HG02642 (cell line): ENCODE data around the gene STUM.
"Not testable (repeated sequence)": the region's sequence is repeated elsewhere in the genome, so short reads cannot be mapped to it uniquely, and the experiment has no call there.

Experiments
- ATAC-seq: cut with Tn5 transposase; IDR thresholded peaks from one replicate; pipeline ENCODE4 v1.9.1; 2021; ENCODE audit warnings: mild to moderate bottlenecking; ENCODE audit not compliant: unreplicated experiment, poor library complexity

STUM gene

DNA sequence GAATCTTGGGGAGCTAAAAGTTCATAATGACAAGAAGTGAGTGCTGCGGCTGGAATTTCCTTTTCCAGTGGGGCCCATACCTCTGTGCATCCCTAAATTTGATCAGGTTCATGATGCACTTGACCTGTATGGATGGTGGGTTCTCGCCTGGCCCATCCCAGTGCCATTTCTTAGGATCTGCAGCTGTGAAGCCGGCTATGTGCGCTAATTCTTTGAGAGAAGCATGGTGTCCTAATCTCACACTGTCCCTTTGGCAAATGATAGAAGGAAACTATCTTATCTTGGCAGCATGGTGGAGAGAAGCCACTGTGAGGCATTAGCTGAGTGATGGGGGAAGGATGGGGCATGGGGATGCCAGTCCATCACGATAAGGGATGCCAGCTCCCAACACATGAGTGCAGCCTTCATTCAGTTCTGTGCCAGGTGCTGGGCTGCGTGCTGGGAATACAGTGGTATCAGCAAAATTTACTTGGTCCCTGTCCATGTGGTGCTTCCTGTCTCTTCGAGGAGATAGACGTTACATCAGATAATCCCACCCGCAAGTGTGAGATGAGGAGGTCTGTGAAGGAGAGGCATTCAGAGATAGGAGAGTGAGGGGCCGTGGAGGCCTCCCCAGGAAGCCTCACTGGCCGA, 30.5 kb downstream of the STUM start:
- ATAC-seq, result no peak

DNA sequence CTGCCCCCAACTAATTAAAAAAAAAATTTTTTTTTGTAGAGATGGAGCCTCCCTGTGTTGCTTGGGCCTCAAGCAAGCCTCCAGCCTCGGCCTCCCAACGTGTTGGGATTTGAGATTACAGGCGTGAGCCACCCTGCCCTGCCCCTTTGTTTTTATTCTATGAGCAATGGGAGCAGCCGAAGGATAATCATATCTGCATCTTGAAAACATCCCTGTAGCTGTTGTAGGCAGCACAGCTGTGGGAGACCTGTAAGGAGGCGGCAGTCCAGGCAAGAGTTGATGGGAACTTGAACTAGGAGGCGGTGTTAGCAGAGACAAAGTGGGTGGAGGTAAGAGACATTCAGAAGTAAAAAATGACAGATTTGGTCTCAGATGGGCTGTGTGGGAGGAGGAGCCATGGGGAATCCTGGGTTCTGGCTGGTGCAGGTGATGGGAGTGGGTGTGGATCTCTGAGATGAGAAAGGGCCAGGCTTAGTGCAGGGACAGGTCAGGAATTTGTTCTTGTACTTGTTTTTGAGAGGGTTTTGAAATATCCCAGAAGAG, 31.3 kb downstream of the STUM start:
- no peak for ATAC-seq

DNA sequence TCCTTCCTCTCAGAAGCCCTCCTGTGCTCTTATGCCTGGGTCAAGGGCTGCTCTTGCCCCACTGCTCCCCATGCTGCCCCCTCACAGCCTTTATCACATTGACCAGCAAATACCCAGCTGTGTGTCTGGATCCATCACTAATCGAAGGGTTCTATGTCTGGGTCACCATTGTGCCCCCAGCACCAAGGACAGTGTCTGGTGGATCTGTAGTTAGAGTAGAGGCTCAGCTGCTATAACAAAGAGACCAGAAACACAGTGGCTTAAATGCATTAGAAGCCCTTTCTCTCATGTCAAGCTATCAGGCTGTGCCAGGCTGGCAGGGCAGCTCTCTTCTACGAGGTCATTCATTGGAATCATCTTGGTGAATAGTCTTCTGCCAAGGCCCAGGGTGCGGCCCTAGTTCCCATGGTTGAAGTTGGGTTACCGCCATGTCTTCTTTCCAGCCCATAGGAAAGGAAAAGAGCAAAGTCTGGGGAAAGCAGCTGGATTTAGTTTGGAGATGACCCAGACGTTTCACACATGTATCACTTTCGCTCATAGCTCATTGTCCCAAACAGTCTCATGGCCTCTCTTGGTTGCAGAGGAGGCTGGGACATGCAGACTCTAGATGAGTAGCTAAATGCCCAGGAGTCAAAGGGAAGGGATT, 32.2 kb downstream of the STUM start:
- no peak for ATAC-seq

DNA sequence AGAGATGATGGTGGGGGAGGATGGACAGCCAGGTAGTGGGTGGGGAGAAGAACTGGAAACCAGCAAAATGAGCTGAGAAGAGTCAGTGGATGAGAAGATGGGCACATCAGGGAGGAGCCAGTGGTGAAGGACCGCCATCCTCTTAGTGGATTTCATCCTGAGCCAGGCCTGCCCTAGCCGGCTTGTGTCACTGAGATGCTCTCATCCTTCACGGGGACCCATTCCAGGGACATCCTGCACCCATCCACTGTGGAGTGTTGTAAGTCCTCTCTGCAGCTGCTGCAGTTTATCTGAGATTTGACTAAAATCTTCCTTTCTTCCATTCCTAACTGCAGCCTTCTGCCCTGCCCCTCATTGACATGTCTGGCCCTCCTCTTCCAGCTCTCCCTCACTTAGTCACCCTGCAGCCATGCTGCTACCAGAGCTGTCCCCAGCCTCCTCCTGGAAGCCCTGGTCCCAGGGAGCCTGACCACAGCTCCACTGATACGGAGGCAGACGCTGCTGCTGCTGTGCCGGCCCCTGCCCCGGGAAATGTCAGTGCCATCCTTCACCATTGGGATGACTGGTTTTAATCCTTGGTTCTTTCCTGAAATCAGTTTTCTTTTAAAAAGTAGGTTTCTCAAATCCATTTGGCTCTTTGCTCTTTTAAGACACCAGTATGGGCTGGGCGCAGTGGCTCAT, 33.2 kb downstream of the STUM start:
- no peak for ATAC-seq

DNA sequence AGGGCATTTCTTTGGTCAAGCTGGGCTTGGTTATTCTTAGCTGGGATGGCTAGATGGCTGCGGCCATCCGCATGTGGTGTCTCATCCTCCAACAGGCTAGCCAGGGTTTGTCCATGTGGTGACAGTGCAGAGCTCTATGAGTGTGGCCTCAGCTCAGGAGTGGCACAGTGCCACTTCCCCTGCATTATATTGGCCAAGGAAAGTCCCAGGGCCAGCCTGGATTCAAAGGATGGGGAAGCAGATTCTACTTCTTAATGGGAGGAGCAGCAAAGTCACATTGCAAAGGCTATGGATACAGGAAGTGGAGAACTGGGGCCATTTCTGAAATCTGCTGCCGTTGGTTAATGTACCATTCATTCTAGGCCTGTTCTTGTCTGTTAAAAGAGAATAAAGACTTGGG, 34.4 kb downstream of the STUM start:
- no peak for ATAC-seq

DNA sequence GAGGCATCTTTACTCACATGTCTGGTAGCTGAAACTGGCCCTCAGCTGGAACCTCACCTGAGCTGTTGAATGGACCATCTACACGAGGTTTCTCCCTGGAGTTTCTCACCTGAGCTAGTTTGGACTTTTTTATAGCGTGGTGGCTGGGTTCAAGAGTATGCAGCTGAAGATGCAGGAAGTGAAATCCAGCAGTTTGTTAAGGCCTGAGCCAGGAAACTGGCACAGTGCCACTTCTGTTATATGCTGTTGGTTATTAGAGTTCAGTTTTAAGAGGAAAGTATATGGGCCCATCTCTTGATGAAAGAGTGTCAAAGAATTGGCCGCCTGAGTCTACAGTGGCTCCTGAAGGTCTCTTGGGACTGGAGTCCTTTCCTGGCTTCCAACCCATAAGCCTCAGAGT, 35.6 kb downstream of the STUM start:
- no peak for ATAC-seq

DNA sequence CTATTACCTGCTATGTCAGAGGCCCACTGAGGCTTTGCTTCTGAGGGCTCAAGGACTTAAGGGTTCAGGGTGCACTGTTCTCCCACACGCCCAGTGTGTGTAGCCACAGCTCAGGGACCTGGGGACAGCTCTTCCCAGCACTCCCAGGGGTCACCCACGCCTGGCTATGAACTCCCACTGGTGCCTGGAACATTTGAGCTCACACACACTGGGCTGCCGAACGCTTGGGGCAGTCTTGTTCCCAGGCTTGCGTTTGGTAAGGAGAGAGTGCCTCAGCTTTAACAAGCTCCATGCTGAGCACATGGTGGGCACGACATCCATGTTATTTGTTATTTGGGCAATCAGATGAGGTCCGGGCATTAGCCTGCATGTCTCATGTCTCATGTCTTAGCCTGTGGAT, 37.6 kb downstream of the STUM start:
- no peak for ATAC-seq

DNA sequence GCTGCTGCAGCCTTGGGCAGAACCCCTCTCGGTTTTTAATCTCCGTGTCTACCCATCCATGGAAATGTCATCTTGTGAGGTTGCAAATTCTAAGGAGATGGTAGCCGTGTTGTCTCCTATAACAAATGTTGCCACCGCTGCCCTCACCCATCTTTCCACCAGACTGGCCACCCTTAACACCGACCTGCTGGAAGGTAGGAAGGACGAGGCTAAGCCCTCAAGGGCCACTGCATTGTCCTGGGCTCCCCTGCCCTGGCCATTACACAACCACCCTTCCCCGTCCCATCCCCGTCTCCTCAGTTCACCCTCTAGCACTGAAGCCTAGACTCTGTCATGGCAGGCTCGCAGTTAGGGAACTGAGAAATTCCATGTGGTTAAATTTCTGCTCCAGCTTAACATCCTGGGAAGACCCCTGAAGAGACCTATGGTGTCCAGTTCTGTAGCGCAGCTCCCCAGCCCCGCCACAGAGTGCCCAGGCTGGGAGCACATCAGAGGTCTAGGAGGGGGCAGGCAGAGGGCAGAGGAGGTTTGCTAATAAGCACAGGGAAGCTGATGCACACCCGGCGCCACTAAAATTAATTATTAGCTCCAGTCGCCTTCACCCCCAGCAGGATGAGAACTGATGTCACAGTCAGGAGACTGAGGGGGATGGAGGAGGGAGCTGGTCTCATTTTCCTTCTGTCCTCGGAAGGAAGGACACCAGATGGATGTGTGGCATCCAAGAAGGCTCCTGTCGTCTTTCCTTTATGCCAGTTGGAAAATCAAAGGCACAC, 38.3 kb downstream of the STUM start:
- ATAC-seq, result no peak

DNA sequence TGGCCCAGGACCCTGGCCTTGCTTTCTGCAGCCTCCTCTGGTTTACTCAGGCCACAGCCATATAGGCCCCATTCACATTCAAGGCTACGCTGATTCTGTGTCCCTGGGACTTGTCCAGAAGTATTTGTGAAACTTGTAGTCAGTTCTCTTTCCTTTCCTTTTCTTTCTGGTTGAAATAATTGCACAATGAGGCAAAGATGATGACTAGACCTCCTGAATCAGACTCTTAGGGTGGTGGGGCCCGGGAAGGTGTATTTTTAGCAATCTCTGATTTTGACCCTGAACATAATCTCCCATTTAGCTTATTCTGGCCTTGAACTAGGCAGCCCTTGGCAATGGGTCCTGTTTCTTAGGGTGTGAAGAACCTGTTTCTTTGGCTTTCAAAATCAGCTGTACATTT, 39.9 kb downstream of the STUM start:
- no peak for ATAC-seq

DNA sequence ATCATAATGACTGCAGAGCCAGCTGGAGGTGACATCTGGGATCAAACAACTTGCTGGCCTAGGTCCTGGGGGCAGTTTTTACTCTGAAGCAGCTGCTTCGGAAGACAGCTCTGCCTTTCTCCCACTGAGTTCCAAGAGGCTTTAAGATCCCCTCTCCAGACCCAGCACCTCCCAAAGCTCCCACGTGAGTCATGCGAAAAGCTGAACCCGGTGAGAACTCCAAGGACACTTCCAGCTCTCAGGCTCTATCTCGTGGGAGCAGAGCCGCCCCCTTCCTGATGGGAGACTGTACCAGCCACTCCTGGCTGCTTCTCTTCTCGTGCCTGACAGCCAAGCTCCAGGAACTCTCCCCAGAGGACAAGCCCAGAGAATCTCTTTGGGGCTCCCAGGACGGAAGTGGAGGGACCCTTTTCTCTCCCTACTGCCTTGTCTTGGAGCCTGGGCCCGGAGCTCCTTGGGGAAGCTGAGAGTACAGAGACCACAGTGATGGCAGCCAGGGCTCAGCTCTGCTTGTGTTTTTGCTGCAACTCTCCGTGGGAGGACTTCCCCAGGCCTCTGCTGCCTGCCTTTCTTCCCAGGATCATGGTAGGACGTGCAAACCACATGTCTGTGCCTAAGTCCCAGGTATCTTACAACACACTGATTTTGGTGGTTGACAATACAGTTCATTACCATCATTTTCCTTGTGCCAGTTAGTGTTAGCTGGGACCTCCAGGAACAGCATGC, 40.6 kb downstream of the STUM start:
- no peak for ATAC-seq

DNA sequence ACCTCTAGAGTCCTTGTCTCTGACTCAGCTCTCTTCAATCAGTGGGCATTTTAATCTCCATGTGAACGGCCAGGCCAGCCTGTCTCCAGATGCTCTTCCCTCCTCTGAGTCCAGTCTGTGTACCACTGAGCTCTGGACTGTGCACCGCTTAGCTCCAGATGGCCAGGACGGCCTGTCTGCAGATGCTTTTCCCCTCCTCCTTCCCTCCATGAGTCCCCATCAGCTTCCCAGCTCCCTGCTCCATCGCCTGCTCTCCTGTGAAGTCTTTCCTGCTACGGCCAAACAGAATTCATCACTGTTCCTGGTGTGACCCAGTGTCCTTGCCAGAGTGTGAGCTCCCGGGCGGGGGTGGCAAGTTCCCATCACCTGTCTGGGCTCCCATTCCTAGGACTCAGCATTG, 42.0 kb downstream of the STUM start:
- ATAC-seq, result no peak

DNA sequence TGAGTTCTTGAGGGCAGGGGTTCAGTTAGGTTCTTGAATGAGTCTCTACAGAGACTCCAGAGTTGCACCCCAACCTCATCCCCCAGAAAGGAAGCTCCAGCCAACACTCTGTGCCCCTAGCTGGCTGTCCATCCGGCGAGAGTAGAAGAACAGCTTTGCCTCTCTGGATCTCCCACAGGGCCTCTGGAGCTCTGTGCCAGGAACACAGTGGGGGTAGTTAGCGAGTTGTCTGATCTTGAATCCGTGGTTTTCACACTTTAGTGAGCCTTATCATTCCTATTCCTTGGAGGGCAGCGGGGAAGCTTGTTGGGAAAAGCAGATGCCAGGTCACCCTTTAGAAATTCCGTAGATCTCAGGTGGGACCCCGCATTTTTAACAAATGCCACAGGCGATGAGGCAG, 45.0 kb downstream of the STUM start:
- ATAC-seq, result no peak

DNA sequence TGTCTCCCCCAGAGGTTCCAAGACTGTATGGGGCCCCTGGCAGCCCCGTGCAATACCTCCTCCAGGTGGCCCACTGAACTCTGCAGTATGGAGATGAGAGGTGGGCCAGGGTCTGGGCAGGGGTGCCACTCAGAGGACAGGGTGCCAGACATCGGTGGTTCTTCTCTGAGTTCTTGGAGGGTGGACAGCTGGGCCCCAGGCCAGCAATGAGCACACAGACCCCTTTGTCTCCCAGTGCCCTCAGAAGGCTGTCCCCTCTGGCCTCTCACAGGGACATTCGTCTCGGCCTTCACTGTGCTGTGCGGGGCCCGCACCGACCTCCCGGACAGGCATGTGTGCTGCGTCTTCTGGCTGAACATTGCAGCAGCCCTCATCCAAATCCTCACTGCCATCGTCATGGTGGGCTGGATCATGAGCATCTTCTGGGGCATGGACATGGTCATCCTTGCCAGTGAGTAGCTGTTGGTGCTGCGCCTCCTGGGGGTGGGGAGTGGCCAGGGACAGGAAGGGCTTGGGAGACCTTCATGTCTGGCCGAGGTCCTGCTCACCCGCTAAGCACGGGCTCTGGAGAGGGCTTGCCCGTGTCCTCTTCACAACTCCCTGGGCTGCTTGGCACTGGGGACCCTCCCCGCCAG, 48.1 kb downstream of the STUM start:
- ATAC-seq, result no peak

DNA sequence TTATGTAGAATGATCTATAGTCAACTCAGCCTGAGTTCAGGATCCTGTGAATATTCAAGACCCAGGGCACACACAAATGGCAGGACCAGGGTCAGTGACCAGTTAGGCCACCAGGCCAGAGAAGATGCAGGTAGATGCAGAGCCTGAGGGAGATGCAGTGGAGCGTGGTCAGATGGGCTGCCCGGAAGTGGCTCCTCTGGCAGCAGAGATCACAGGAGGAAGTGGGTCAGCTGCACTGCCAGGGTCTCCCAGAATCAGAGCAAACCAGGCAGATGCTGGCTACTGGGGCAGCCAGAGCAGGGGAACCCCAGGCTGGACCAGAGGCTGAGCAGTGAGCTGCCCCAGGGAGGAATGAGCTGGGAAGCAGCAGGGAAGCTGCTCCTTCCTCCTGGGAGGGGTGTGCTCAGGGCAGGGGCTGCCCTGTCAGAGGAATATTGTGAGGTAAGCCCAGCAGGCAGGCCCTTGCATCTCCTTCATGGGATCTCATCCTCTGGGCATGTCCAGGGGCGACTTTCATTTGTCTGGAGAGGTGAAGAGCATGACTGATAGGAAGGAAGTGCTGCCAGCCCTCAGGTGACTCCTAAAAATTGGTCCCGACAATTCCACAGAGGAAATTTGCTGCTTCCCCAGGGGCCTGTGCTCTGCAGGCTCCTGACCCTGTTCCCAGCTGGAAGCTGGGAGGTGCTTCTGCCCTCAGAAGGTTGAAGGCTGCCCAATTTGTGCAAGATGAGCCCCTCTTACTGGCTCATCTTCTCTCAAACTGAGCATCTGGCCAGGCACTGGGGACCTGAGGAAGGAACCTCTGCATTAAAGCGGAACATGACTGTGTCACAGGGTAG, 49.3 kb downstream of the STUM start:
- ATAC-seq, result no peak

DNA sequence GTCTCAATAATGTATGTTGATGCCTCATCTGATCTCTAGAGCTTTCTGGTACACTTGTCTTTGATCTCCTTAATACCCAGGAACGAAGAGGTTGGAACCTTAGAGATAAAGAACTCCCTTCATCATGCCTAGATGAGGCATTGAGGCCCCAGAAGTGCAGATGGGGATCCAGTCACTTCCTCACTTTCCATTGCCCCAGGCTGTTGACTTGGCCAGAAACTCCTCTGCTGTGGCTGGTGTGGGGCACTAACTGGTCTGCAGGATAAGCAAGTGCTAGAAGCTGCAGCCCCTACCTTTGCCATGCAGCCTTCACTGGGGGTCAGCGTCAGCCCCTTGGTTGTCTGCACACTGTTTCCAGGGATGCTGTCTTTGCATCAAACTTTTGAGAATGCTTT, 49.9 kb downstream of the STUM start:
- no peak for ATAC-seq

DNA sequence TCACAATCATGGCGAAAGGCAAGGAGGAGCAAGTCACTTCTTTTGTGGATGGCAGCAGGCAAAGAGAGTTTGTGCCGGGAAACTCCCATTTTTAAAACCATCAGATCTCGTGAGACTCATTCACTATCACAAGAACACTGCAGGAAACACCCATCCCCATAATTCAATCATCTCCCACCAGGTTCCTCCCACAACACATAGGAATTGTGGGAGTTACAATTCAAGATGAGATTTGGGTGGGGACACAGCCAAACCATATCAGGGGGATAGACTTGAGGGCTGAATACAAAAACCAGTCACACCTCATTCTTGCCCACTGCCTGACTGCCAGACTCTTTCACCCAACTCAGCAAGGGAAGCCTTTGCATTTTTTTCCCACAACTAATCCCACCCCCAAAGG, 50.4 kb downstream of the STUM start:
- not testable (repeated sequence) for ATAC-seq

DNA sequence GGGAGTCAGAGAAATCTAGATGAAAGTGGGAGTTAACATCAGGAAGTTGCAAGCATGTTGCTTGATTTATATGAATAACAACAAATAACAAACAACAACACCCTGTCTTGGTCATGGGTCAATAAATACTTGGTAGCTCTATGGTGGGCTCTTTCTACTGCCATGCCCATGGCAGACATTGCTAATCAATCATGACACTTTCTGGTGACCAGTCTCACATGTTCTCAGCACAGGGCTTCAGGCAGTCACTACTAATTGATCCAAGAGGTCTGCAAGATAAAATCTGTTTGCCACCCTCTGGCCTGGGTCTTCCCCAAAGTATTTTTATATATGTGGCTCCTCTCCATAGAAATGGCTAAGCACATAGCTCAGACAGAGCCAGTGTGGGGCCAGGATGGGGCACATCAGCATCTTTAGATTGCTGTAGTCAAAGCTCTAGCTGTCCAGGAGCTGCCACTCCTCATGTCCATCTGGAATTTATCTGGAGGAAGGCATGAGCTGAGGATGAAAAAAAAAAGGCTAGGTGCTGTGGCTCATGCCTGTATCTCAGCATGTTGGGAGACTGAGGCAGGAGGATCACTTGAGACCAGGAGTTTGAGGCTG, 51.2 kb downstream of the STUM start:
- ATAC-seq, result no peak

DNA sequence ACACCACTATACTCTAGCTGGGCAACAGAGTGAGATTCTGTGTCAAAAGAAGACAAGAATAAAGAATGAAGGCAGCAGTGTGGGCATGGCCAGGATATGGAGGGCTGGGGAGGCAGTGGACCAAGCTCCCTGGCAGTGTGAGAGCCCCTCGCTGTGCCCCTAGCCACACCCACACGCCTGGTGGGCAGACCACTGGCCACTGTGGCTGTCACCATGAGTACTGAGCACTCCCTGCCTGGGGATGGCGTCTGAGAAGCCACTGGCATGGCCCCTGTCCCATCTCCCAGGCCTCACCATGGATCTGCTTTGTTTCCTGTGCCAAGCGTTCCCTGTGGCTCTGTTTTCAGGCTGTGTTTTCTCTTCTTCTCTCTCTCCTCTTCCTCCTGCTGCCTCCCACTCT, 51.7 kb downstream of the STUM start:
- ATAC-seq, result no peak

DNA sequence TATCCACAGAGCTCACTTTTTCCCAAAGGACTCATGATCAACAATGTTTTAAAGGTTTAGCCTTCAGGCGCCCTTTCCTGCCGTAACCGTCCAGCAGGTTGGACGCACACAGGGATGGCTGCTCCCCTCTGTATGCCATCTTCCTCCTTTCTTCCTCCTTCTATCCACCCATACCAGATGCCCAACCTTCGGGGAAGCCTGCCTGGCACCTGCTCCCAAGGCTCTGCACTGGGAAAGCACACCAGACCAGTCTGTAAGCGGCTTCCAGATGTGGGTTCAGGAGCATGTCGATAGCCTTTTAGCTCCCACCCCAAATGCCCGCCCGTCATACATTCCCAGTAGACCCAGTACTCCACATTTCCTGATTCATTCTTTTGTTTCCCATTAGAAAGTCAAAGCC, 52.9 kb downstream of the STUM start:
- no peak for ATAC-seq
